Ishikawa (cell line): ENCODE results near the gene THOC7.

ENCODE experiments used
- CEBPB ChIP-seq: IDR thresholded peaks from 2 replicates; pipeline ENCODE4 v1.6.1; 2012
- CREB1 ChIP-seq: IDR thresholded peaks from 2 replicates; pipeline ENCODE4 v1.6.1; 2012; ENCODE audit warnings: low read depth
- EGR1 ChIP-seq: IDR thresholded peaks from 2 replicates; pipeline ENCODE4 v1.6.1; 2012
- EP300 ChIP-seq: IDR thresholded peaks from 2 replicates; pipeline ENCODE4 v1.6.1; 2012; ENCODE audit warnings: borderline replicate concordance
- FOXM1 ChIP-seq: IDR thresholded peaks from 2 replicates; pipeline ENCODE4 v1.6.1; 2012; ENCODE audit warnings: low read depth, borderline replicate concordance
- NFIC ChIP-seq: IDR thresholded peaks from 2 replicates; pipeline ENCODE4 v1.6.1; 2012
- RAD21 ChIP-seq: IDR thresholded peaks from 2 replicates; pipeline ENCODE4 v1.6.1; 2012; ENCODE audit warnings: low read depth
- TAF1 ChIP-seq: IDR thresholded peaks from 2 replicates; pipeline ENCODE4 v1.6.1; 2012; ENCODE audit warnings: low read depth, mild to moderate bottlenecking
- TCF12 ChIP-seq: IDR thresholded peaks from 2 replicates; pipeline ENCODE4 v1.6.1; 2012; ENCODE audit warnings: low read depth
- TEAD4 ChIP-seq: IDR thresholded peaks from 2 replicates; pipeline ENCODE4 v1.6.1; 2012
- YY1 ChIP-seq: IDR thresholded peaks from 2 replicates; pipeline ENCODE4 v1.6.1; 2012; ENCODE audit warnings: low read depth
- ZBTB7A ChIP-seq: IDR thresholded peaks from 2 replicates; pipeline ENCODE4 v1.6.1; 2012; ENCODE audit warnings: low read depth
- TF ChIP-seq, protein P1 (sequence below): IDR thresholded peaks from 2 replicates; pipeline ENCODE4 v1.6.1; 2012; ENCODE audit warnings: low read depth, mild to moderate bottlenecking
- TF ChIP-seq, protein P2 (sequence below): IDR thresholded peaks from 2 replicates; pipeline ENCODE4 v1.6.1; 2012
- TF ChIP-seq, protein P3 (sequence below): IDR thresholded peaks from 2 replicates; pipeline ENCODE4 v1.6.1; 2012

THOC7 gene

DNA sequence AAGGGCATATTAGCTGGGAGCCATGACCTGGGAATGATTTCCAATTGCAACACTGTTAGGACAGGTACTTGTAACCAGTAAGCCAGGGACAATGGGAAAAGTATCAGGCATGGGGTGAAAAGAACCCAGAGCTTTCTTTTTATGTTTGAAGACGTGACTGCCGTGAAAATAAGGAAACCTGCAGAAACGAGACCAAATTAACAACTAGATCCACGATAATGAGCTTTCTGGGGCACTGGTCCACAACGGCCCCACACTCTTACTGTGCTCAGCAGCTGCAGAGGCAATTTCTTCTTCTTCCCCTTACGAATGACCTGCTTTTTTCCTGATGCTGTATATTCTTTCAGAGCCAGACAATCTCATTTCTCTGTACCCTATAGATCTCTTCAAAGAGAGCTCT, 33.1 kb downstream of the THOC7 start:
- TF ChIP-seq EGR1 (no peak), RAD21 (no peak), TEAD4 (no peak), CEBPB (no peak)
- TF ChIP-seq, protein P1, sequence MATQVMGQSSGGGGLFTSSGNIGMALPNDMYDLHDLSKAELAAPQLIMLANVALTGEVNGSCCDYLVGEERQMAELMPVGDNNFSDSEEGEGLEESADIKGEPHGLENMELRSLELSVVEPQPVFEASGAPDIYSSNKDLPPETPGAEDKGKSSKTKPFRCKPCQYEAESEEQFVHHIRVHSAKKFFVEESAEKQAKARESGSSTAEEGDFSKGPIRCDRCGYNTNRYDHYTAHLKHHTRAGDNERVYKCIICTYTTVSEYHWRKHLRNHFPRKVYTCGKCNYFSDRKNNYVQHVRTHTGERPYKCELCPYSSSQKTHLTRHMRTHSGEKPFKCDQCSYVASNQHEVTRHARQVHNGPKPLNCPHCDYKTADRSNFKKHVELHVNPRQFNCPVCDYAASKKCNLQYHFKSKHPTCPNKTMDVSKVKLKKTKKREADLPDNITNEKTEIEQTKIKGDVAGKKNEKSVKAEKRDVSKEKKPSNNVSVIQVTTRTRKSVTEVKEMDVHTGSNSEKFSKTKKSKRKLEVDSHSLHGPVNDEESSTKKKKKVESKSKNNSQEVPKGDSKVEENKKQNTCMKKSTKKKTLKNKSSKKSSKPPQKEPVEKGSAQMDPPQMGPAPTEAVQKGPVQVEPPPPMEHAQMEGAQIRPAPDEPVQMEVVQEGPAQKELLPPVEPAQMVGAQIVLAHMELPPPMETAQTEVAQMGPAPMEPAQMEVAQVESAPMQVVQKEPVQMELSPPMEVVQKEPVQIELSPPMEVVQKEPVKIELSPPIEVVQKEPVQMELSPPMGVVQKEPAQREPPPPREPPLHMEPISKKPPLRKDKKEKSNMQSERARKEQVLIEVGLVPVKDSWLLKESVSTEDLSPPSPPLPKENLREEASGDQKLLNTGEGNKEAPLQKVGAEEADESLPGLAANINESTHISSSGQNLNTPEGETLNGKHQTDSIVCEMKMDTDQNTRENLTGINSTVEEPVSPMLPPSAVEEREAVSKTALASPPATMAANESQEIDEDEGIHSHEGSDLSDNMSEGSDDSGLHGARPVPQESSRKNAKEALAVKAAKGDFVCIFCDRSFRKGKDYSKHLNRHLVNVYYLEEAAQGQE: no peak
- TF ChIP-seq, protein P2, sequence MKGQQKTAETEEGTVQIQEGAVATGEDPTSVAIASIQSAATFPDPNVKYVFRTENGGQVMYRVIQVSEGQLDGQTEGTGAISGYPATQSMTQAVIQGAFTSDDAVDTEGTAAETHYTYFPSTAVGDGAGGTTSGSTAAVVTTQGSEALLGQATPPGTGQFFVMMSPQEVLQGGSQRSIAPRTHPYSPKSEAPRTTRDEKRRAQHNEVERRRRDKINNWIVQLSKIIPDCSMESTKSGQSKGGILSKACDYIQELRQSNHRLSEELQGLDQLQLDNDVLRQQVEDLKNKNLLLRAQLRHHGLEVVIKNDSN: no peak

DNA sequence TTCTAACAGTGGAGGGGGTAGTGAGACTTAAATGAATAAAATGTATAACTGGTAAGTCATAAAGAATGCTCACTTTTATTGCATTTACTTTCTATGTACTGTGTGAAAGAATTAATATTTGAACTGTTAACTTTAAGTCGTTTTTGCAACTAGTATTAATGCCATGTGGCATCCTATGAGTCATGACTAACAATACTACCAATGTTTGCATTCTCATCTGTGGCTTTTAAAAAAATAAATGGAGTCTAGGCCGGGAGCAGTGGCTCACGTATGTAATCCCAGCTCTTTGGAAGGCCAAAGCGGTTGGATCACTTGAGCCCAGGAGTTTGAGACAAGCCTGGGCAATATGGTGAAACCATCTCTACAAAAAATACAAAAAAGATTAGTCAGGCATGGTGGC, 39.3 kb downstream of the THOC7 start:
- TF ChIP-seq YY1 (no peak), EP300 (no peak), ZBTB7A (no peak), CREB1 (no peak), TEAD4 (no peak)

DNA sequence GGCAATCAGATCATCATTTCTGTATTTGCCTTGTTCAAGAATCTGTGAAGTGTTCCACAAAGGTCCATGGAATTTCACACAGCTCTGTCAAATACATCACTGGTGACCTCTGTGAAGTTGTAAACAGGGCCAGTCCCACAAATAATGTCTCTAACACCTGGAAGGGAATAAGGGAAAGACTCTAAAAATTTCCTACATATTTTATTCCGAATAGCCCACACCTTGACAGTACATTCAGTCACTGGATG, 44.5 kb downstream of the THOC7 start, which contains the start of gene C3orf49:
Gene C3orf49 (plus strand): TSS at position 149 of the 248 bp plus-strand sequence. CDS start 173 bp downstream, outside the sequence.
- TF ChIP-seq, protein P1: no peak
- no peak for TF ChIP-seq EGR1

DNA sequence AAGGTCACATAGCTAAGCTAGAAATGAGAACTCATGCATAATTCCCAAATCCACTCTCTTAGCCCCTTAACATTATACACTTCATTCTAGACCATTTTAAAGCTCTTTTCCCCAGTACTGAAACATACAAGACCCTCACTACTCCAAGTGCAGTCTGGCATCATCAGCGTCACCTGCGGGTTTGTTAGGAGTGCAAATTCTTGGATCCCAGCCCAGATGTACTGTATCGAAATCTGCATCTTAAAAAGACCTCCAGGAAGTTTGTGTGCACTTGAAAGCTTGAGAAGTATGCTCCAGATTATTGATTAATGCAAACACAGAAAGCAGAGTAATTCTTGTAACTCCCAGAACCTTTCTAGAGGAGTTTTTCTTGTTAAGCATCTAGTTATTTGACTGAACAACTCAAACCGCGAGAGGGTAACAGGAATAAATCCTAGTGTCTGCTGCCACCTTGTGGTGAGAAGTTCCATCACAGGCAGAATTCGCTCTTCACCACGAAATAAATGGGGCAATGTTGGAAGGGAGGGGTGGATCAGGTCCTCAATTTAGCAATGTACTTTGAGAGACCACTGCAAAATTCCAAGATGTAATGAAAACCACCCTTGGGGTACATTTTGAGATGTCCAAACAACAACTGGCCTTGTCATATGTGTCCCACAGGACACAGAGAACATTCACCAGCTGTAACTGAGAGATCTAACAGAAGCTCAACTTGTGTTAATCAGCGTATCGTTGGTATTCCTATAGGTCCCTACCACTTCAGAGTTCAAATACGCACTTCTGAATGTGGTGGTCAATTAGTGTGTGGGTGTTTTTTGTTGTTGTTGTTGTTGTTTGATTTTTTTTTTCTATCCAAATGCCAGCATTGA, 45.1 kb downstream of the THOC7 start:
- TF ChIP-seq RAD21 (peak; percentile 78), FOXM1 (no peak), NFIC (0 out of 2 replicates have a peak, but pooled peaks have one; percentile 12), EP300 (no peak)

DNA sequence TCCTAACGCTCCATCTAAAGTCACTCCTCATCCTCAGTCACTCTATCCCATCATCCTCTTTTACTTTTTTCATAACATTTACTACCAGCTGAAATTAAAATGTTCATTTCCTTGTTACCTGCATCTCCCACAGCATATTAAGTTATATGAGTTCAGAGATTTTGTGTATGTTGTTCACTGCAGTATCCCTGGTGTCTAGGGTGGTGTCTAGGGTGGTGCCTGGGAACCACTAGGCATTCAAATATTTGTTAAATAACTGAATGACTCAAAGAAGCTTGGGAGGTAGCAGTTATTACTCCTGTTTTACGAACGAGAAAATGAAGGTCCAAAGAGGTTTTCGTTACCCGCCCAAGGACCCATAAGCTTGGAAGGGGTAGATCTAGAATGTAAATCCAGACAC, 46.4 kb downstream of the THOC7 start:
- TF ChIP-seq TEAD4 (no peak), CEBPB (no peak), TCF12 (no peak), RAD21 (no peak), NFIC (no peak), CREB1 (no peak), YY1 (no peak), EP300 (no peak), FOXM1 (no peak), EGR1 (no peak), TAF1 (no peak), ZBTB7A (no peak)
- TF ChIP-seq, protein P1: no peak
- TF ChIP-seq, protein P3, sequence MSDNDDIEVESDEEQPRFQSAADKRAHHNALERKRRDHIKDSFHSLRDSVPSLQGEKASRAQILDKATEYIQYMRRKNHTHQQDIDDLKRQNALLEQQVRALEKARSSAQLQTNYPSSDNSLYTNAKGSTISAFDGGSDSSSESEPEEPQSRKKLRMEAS: no peak
- TF ChIP-seq, protein P2: no peak

DNA sequence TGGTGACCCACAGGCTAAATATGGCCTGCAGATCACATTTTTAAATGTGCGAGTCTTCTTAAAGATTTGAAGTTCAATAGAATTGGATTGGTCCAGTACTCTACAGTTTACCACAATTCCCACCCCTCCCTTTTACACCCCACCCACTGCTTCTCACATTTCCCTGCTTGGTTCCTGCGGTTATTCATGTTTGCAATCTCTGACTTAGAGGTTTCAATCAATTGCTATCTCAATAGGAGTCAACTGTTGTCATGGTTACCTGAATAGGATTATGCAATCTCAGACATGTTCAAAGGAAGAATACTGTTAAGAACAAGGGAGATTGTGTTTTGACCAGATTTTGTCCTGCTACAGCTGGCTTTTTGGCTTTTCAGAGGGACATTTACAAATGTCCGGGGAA, 49.4 kb downstream of the THOC7 start:
- TF ChIP-seq CEBPB (peak; percentile 61; the same call in 1 of the 2 replicates), RAD21 (no peak)
